Upper lobe of right lung (tissue), 1 donor: ENCODE measurements around the gene MEGF8. TPM values are rescaled to one million over a fixed set of nuclear protein-coding genes. Genes with fewer than 3 reads are reported as not detected.

Source experiments
- ATAC-seq: fragments of 200-7000 bp; cut with Tn5 transposase; one replicate; pipeline ENCODE4 v1.9.1; 2020; ENCODE audit warnings: mild to moderate bottlenecking, moderate library complexity
- DNase-seq: peaks from one replicate; pipeline ENCODE4 v3.0.0-alpha.2; 2020
- H3K27ac ChIP-seq: fragments of 200-600 bp; one replicate; pipeline ENCODE4 v1.8.0; 2022
- H3K27me3 ChIP-seq: fragments of 200-600 bp; one replicate; pipeline ENCODE4 v1.8.0; 2022; ENCODE audit warnings: mild to moderate bottlenecking
- H3K36me3 ChIP-seq: fragments of 200-600 bp; one replicate; pipeline ENCODE4 v1.8.0; 2022
- H3K4me1 ChIP-seq: fragments of 200-600 bp; one replicate; pipeline ENCODE4 v1.8.0; 2022
- H3K4me3 ChIP-seq: fragments of 200-600 bp; one replicate; pipeline ENCODE4 v1.8.0; 2022; ENCODE audit warnings: mild to moderate bottlenecking
- H3K9me3 ChIP-seq: fragments of 200-600 bp; one replicate; pipeline ENCODE4 v1.8.0; 2022
- intact Hi-C: fragments of 100-400 bp; cut with DNase I; formaldehyde crosslinking; loops from one replicate; pipeline ENCODE4 v1.11.0; 2022
- long read RNA-seq: library from polyadenylated mRNA; unstranded; transcript quantifications from one replicate; pipeline ENCODE4 v2.0.0, GENCODE V29; 2021
- total RNA-seq: library from RNA; stranded (reverse); fragmentation: NEBNext Ultra II Directional; extraction: Animal tissue kit (Norgen Biotek cat#: 25700); gene quantifications from one replicate; pipeline ENCODE4 v1.2.1, GENCODE V29; 2021
- TF ChIP-seq, protein P1 (sequence below): fragments of 200-600 bp; IDR thresholded peaks from one replicate; pipeline ENCODE4 v1.8.0; 2022; ENCODE audit warnings: antibody characterized with exemption
- donor health status: DM: no; HTN: yes; CAD: no; lungs with severe emphysema.

Gene MEGF8, protein sequence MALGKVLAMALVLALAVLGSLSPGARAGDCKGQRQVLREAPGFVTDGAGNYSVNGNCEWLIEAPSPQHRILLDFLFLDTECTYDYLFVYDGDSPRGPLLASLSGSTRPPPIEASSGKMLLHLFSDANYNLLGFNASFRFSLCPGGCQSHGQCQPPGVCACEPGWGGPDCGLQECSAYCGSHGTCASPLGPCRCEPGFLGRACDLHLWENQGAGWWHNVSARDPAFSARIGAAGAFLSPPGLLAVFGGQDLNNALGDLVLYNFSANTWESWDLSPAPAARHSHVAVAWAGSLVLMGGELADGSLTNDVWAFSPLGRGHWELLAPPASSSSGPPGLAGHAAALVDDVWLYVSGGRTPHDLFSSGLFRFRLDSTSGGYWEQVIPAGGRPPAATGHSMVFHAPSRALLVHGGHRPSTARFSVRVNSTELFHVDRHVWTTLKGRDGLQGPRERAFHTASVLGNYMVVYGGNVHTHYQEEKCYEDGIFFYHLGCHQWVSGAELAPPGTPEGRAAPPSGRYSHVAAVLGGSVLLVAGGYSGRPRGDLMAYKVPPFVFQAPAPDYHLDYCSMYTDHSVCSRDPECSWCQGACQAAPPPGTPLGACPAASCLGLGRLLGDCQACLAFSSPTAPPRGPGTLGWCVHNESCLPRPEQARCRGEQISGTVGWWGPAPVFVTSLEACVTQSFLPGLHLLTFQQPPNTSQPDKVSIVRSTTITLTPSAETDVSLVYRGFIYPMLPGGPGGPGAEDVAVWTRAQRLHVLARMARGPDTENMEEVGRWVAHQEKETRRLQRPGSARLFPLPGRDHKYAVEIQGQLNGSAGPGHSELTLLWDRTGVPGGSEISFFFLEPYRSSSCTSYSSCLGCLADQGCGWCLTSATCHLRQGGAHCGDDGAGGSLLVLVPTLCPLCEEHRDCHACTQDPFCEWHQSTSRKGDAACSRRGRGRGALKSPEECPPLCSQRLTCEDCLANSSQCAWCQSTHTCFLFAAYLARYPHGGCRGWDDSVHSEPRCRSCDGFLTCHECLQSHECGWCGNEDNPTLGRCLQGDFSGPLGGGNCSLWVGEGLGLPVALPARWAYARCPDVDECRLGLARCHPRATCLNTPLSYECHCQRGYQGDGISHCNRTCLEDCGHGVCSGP (N-terminal part only)
- 18.4 TPM for total RNA-seq
- long read RNA-seq, partial matches to known transcripts = 10 of 32 reads
- long read RNA-seq, other reads (novel, unspliced or antisense) = 22 of 32 reads

DNA sequence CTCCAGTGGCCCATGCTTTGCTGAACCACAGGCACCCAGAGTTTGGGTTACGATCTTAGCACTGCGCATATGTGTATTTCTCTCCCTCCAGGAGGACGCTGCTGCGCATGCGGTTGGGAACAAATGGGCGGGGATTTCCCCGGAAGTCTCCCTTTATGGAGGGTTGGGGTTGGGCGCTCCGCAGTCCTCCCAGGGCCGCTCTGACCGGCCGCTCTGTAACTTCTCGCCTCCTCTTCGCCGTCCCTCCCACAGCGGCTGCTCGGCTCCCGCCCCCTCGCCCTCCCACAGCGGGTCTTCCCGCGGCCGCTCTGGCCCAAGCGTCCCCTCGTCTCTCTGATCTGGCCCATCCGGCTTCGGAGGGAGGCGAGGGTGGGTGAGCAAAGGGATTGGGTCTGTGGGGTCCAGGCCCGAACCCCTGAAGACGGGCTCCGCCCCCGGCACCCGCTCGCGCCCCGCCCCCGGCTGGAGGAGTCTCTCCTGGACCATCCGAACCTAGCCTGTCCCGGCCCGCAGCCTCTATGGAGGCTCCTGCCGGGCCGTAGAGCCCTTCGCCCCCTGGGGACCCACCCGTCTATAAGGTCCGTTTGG lies at the start of gene MEGF8:
Gene MEGF8 (plus strand): TSS at position 328 of the 588 bp plus-strand sequence. CDS start 609 bp downstream, outside the sequence.
- DNase-seq = peak; percentile 99
- Histone ChIP-seq H3K27ac (peak within 1 kb of the TSS; percentile 78), H3K36me3 (no peaks in the 10 kb centered on the region), H3K9me3 (no peaks in the 10 kb centered on the region), H3K27me3 (peaks cover 25% of the 10 kb centered on the region), H3K4me1 (peaks cover 22% of the 10 kb centered on the region), H3K4me3 (peak within 1 kb of the TSS; percentile 96)
- peak; percentile 97 for ATAC-seq
- intact Hi-C loops = no loop called here
- TF ChIP-seq, protein P1, sequence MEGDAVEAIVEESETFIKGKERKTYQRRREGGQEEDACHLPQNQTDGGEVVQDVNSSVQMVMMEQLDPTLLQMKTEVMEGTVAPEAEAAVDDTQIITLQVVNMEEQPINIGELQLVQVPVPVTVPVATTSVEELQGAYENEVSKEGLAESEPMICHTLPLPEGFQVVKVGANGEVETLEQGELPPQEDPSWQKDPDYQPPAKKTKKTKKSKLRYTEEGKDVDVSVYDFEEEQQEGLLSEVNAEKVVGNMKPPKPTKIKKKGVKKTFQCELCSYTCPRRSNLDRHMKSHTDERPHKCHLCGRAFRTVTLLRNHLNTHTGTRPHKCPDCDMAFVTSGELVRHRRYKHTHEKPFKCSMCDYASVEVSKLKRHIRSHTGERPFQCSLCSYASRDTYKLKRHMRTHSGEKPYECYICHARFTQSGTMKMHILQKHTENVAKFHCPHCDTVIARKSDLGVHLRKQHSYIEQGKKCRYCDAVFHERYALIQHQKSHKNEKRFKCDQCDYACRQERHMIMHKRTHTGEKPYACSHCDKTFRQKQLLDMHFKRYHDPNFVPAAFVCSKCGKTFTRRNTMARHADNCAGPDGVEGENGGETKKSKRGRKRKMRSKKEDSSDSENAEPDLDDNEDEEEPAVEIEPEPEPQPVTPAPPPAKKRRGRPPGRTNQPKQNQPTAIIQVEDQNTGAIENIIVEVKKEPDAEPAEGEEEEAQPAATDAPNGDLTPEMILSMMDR = peak; percentile 87

DNA sequence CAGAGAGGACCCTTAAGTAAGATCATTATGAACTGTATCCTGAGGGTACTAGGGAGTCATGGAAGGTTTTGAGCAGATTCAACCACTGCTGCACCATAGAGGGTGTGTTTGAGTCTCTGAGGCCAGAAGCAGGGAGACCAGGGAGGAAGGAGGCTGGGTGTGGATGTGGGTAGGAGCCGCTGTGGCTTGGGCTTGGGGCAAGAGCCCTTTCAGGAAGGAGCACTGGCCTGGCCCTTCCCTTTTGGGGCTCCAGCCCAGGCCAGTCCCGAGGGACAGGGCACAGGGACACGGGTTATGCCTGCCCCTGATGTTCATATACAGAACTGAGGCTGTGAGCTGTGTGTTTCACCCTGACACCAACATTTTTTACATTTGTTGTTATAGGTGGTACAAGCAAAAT lies 49.2 kb upstream of the MEGF8 start:
- ATAC-seq = peak; percentile 14
- Histone ChIP-seq H3K4me1 (peaks cover 54% of the 10 kb centered on the region), H3K9me3 (no peaks in the 10 kb centered on the region), H3K27ac (peak overlapping the region; percentile 15), H3K27me3 (no peaks in the 10 kb centered on the region), H3K4me3 (no peak overlapping the region), H3K36me3 (peaks cover 34% of the 10 kb centered on the region)
- no peak for DNase-seq
- TF ChIP-seq, protein P1 = no peak
- intact Hi-C loops = no loop called here

DNA sequence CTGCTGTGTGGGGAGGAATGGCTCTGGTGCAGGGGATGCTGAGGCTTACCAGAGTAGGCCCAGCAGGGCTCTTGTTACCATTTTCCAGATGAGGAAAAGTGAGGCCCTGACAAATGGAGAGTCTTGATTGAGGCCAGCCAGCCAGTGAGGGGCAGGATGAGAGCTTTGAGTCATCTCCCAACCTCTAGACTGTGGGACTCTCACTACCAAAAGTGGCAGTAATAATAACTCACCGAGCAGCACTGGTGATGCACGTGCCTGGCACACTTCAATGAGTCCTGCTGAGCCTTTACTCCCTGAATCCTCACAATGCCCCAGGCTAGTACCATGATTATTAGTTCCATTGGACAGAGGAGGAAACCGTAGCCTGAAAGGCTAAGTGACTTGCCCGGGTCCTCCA lies 48.6 kb upstream of the MEGF8 start:
- H3K4me3 ChIP-seq = no peak overlapping the region
- H3K9me3 ChIP-seq = no peaks in the 10 kb centered on the region
- ATAC-seq (no peak), DNase-seq (no peak)
- H3K4me1 ChIP-seq = peaks cover 56% of the 10 kb centered on the region
- no peaks in the 10 kb centered on the region for H3K27me3 ChIP-seq
- TF ChIP-seq, protein P1 = no peak
- H3K36me3 ChIP-seq = peaks cover 34% of the 10 kb centered on the region
- peak overlapping the region; percentile 15 for H3K27ac ChIP-seq
- intact Hi-C loops = no loop called here

DNA sequence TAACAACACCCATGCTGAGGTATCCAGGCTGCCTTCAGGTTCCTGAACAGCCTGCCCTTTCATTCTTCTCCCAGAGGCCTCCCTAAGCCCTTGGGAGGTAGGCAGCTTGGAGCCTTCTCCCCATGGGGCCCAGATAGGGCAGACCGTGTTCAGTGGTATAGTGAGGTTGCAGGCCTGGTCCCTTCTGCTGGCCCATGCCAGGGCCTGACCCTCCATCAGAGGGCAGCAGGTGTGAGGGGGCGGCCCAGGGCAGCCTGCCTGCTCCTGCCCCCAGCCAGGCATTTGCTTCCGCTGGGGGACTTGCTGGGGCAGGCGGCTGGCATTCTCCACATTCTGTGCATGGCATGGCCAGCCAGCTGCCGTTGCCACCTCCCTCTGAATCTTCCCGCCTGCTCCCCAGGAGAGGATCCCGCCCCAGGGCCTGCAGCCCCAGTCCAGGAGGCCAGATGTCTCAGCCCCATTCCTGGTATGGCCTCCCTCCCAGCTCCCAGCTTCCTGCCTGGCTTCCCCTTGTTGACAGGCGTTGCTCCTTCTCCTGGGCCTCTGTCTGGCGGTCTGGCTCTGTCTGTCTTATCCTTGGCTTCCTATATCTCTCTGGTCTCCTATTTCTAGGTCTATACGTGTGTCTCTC lies 47.5 kb upstream of the MEGF8 start:
- intact Hi-C loops = no loop called here
- Histone ChIP-seq H3K4me1 (peaks cover 67% of the 10 kb centered on the region), H3K36me3 (peaks cover 24% of the 10 kb centered on the region), H3K27ac (peak overlapping the region; percentile 43), H3K27me3 (no peaks in the 10 kb centered on the region), H3K9me3 (no peaks in the 10 kb centered on the region), H3K4me3 (no peak overlapping the region)
- no peak for ATAC-seq
- DNase-seq = no peak
- TF ChIP-seq, protein P1 = no peak
